OCI-LY3 (cell line): ENCODE measurements around the gene STK17B.

Experiments used
- CTCF ChIP-seq: fragments of 200-600, 300-600 bp; sonication (generic); IDR thresholded peaks from 2 replicates; pipeline ENCODE4 v1.5.1; 2014; ENCODE audit warnings: antibody characterized with exemption, low read length, low read depth
- EZH2phosphoT487 ChIP-seq: fragments of 200-600 bp; shearing (Covaris generic); IDR thresholded peaks from 2 replicates; pipeline ENCODE4 v1.6.1; 2018; ENCODE audit warnings: antibody characterized with exemption, mixed run types, low read depth

GRCh38 chr2:196214156-196214555 is 42.8 kb upstream of the STK17B start:
- TF ChIP-seq CTCF = no peak
- no peak for TF ChIP-seq EZH2phosphoT487
